HG02973 (cell line): ENCODE data around the gene SCFD2.

Source experiments
- ATAC-seq: cut with Tn5 transposase; IDR thresholded peaks from one replicate; pipeline ENCODE4 v1.9.1; 2021; ENCODE audit warnings: moderate library complexity; ENCODE audit not compliant: unreplicated experiment

Gene SCFD2

DNA sequence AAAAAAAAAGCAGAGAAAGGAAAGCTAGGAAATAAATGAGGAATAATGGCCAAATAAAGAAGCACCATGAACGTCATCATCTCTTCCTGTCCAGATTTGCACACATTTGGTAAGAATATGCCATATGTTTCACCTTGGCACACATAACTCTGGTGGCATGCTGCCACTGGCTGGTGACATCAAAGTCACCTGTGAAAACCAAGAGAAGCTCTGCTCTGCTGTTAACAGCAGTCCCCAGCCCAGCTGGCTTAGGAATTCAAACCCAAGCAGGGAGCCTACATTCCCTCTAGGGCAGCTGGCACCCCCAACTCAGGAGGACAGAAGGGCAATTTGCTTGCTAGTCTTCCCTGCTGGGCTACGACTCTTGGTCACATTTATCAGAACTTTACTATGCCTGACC lies 426.1 kb downstream of the SCFD2 start:
- ATAC-seq: no peak

DNA sequence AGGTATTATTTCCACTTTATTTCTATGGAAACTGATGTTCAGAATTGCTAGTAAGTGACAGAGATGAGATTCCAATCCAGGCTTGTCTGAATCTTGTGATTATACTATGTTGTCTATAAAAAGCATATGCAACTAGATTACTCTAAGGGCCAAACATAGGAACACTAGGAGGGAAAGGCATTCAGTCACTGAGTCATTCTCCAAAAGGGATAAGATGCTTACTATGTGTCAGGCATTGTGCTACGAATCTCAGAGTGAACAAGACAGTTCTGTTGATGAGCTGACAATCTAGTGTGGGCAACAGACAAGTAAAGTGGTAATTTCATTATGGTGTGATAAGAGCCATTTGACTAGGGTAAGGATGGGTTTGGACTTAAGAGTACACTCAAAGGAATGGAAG lies 426.5 kb downstream of the SCFD2 start:
- no peak for ATAC-seq

DNA sequence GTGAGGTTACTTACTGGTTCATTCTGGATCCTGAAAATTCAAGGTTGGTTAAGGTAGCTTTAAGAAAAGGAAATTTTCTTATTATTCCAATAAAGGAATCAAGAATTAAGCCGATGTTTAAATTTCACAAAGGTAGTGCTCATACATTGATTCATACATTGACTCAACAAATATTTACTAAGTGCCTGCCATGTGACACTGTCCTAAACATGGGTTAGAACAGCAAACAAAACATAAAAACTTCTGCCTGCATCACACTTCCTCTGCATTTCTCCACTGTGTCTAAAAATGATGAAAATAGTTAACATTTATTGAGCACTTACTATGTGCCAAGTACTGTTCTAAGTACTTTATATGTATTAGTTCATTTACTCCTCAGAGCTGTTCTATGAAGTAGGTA lies 428.0 kb downstream of the SCFD2 start:
- no peak for ATAC-seq

- no peak for ATAC-seq
Observed at GRCh38 chr4:52936729-52937128, 429.1 kb downstream of the SCFD2 start.

GRCh38 chr4:52935317-52935716 lies 430.5 kb downstream of the SCFD2 start:
- no peak for ATAC-seq

GRCh38 chr4:52933738-52934137 lies 432.1 kb downstream of the SCFD2 start:
- no peak for ATAC-seq

DNA sequence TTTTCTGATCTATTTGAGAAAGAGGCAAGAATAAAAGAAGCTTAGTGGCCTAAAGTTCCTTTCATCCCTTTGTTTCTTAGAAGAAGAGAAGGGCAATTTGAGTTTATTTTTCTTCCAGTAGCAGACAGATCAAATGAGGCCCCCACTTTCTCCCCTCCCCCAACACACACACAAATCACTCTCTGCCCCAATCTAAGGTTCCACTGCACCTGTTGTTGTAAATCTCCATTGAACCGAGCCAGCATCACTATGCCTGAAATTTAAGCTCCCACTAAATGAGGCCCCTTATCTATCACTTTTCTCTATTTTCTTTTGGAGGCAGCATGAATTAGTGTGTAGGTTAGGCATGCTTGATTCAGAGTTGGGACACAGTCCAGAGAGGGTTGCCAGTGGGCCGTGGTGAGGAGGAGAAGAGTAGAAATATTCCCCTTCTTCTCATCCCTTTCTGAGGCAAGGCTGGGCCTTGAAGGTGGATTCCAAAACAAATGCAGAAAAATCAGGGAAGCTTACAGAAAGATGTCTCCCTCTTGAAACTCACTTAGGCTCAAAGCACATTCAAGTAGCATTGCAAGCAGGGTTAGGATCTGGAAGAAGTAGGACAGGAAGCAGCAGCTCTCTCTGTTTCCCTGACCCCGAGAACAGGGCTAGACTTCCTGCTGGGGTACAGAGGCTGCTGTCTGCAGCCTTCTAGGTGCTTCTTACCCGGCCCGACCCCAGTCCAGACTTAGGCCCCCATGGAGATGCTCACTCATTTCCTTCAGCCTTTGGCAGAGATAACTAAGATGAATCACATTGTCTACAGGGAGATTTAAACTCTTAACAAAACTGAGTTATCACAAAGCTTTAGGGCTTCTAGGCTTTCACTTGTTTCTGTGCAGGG lies 433.0 kb downstream of the SCFD2 start:
- ATAC-seq: no peak

DNA sequence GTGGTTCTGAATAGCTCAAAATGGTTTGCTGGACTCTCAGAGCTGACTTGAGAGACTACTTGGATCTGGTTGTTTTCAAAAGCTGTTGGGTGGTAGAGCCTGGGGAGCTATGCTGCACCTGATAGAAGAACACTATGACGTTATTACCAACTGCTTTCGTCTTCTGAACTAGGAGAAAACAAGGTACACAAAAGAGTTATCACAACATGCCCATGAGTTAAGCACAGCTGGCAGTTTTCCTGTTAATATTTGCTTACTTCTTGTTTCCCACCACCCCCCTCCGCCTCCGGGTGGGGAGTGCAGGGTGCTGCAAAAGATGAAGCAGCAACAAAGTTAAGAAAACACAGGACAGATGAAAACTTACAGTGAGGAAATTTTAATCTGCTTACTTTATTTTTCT lies 434.6 kb downstream of the SCFD2 start:
- no peak for ATAC-seq

GRCh38 chr4:52926196-52926974 lies 439.5 kb downstream of the SCFD2 start:
- no peak for ATAC-seq

GRCh38 chr4:52925531-52925968 lies 440.3 kb downstream of the SCFD2 start:
- no peak for ATAC-seq

DNA sequence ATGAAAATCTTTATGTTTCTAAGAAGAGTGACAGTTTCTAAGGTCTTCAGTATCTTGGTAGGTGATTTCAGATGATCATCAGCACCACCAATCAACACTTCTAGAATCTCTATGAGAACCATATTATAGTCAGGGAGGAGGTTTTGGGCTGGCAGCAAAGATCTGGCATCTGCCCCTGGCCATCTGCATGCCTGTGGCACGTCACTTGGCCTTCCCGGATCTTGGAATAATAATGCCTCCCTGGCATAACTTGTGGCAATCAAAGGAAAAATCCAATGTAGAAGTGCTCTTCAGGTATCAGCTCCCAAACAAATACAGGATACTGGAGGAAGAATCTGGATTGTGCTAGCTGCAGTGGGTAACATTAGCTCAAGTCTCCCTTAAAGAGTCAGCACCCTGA lies 446.4 kb downstream of the SCFD2 start:
- ATAC-seq: no peak

DNA sequence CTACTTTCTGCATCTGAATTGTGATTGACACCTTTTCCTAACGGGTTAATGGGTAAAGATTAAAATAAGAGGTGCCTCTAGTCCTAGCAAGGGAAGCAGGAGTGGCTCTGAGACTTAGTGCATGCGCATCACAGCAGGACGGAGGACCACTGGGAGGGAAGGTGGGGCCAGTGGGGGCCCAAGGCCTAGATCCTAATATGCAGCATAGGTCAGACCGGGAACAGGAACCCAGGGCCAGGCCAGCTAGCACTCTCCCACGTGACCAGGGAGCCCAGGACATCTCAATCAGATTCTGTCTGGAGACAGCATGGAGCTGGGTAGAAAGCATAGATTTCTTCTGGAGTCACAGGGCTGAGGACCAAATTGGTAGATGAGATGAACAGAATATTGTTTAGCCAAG lies 448.0 kb downstream of the SCFD2 start:
- no peak for ATAC-seq

- ATAC-seq: no peak
Observed at GRCh38 chr4:52915730-52916300, 450.0 kb downstream of the SCFD2 start.

- ATAC-seq: no peak
Observed at GRCh38 chr4:52915191-52915590, 450.7 kb downstream of the SCFD2 start.

- no peak for ATAC-seq
Observed at GRCh38 chr4:52914051-52914605, 451.7 kb downstream of the SCFD2 start.

GRCh38 chr4:52912608-52913007 lies 453.3 kb downstream of the SCFD2 start:
- ATAC-seq: no peak

DNA sequence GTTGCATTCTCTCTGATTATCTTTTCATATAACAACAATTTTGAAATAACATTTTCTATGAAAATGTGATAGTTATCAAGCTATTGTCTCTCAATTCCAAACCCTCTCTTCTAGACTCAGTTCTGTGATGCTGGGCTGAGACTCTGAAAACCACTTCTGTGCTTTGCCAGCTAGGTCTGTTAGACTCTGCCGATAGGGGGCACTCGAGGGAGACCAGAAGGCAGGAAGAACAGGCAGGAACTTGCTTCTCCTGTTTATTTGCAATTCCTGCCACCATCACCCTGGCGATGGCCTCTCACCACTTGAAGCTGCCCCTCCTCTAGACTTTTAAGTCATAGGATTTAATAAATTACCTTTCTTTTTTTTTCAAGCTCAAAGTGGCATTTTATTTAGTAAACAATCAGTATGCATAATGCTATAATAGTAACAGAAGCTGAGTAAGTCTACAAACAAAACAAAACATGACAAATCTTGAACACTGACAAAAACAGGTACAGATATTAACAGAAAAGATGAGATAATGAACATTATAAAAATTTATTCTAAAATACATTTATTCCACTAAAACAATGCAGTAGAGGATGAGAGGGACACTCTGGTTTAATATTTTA lies 454.1 kb downstream of the SCFD2 start:
- ATAC-seq: peak; percentile 78

- ATAC-seq: no peak
Observed at GRCh38 chr4:52910115-52910514, 455.7 kb downstream of the SCFD2 start.

DNA sequence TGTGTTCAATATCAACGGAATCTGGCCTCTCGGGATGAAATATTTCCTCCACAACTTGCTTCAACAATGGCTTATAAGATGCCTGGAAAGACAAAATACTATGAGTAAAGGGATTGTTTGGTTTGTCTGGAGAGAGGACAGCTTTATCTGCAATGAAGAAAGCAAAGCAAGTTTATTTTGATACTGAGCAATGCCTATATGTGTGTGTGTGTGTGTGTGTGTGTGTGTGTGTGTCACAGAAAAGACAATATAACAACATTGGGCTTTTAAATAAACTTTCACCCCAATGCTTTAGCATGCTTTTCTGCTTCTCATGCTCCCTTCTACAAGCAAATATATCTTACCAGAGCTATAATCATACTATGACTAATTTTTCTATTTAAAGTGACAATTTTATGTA lies 458.4 kb downstream of the SCFD2 start:
- ATAC-seq: no peak

GRCh38 chr4:52904421-52904820 lies 461.4 kb downstream of the SCFD2 start:
- no peak for ATAC-seq

DNA sequence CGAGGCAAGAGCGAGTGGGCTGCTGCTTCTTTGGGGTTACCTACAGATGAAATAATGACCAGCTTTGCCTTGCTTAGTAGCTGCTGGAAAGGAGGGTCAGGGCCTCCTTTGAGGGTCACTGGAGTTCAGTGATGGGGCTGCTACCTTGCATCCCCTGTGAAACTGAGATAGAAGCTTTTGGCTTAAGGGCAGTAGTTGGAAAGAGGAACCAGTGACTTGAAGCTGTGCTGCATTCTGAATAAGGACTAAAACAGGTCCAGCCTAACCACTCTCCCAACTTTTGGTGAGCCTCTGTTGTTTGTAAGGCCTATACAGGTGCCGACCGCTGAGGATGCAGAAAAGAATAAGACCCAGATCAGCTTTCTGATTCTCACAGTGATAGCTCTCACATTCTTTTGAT lies 462.6 kb downstream of the SCFD2 start:
- no peak for ATAC-seq
